ENCODE data around the gene PROS1. TPM values are rescaled to one million over a fixed set of nuclear protein-coding genes. Genes with fewer than 3 reads are reported as not detected.
A peak's percentile ranks its signal among the peaks of the same experiment; 100 is the strongest.

PROS1 gene
- total and polyA plus RNA-seq, 2 experiments from 2014 or later, result 32.6 to 48.6 TPM

DNA sequence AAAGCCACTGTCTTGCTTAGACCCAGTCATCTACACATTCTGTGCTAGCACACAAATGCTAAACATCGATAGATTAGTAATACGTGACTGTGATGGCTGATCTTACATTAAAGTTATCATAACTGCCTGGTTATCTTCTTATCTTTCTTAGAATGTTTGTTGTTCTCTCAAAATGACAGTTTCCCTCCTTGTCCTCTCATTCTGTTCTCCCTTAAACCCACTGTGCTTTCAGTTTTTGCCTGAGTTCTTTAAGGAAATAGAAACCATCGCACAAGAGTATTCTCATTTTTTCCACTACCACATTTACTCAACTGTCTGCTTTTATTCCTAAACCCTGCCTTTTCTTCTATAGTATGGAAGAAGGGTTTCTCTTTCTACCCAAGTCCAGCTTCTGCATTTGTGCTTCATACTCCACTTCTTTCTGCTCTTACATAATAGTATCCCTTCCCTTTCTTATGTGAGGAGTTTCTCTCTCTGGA lies 37.6 kb upstream of the PROS1 start:
- Histone ChIP-seq H3K4me1 (ENCODE audit: low read depth) (no peaks in the 10 kb centered on the region), H3K27ac (no peak overlapping the region), H3K4me3 (no peak overlapping the region), H3K9me3 (ENCODE audit: low read depth) (no peaks in the 10 kb centered on the region), H3K36me3 (no peaks in the 10 kb centered on the region), H3K27me3 (no peaks in the 10 kb centered on the region)
- TF ChIP-seq CTCF (IDR thresholded peaks at IDR 0.05; ENCODE audit: low read depth, low read length), result no peak
- DNase-seq (ENCODE audit: low read depth in 1 of 2, low spot score in 1 of 2), result no peak

- TF ChIP-seq CTCF (IDR thresholded peaks at IDR 0.05; ENCODE audit: low read depth, low read length), result no peak
- no peak overlapping the region for H3K4me3 ChIP-seq
- H3K36me3 ChIP-seq, result no peaks in the 10 kb centered on the region
- no peak overlapping the region for H3K27ac ChIP-seq
- no peaks in the 10 kb centered on the region for H3K9me3 ChIP-seq (ENCODE audit: low read depth)
- DNase-seq (ENCODE audit: low read depth in 1 of 2, low spot score in 1 of 2), result no peak
- no peaks in the 10 kb centered on the region for H3K4me1 ChIP-seq (ENCODE audit: low read depth)
- no peaks in the 10 kb centered on the region for H3K27me3 ChIP-seq
These were observed 35.9 kb upstream of the PROS1 start for GRCh38 chr3:94009608-94010007.

GRCh38 chr3:94008253-94008652 lies 34.6 kb upstream of the PROS1 start:
- Histone ChIP-seq H3K27ac (no peak overlapping the region), H3K4me3 (no peak overlapping the region), H3K4me1 (ENCODE audit: low read depth) (no peaks in the 10 kb centered on the region), H3K27me3 (no peaks in the 10 kb centered on the region), H3K9me3 (ENCODE audit: low read depth) (no peaks in the 10 kb centered on the region), H3K36me3 (no peaks in the 10 kb centered on the region)
- TF ChIP-seq CTCF (IDR thresholded peaks at IDR 0.05; ENCODE audit: low read depth, low read length), result no peak
- DNase-seq (ENCODE audit: low read depth in 1 of 2, low spot score in 1 of 2), result no peak

- H3K9me3 ChIP-seq (ENCODE audit: low read depth), result no peaks in the 10 kb centered on the region
- H3K36me3 ChIP-seq, result no peaks in the 10 kb centered on the region
- DNase-seq (ENCODE audit: low read depth in 1 of 2, low spot score in 1 of 2), result peak; percentile 52 to 82
- no peaks in the 10 kb centered on the region for H3K27me3 ChIP-seq
- H3K4me1 ChIP-seq (ENCODE audit: low read depth), result no peaks in the 10 kb centered on the region
- no peak overlapping the region for H3K27ac ChIP-seq
- TF ChIP-seq CTCF (IDR thresholded peaks at IDR 0.05; ENCODE audit: low read depth, low read length), result peak; percentile 80
- H3K4me3 ChIP-seq, result no peak overlapping the region
These were observed 30.7 kb upstream of the PROS1 start for GRCh38 chr3:94004301-94004910.

DNA sequence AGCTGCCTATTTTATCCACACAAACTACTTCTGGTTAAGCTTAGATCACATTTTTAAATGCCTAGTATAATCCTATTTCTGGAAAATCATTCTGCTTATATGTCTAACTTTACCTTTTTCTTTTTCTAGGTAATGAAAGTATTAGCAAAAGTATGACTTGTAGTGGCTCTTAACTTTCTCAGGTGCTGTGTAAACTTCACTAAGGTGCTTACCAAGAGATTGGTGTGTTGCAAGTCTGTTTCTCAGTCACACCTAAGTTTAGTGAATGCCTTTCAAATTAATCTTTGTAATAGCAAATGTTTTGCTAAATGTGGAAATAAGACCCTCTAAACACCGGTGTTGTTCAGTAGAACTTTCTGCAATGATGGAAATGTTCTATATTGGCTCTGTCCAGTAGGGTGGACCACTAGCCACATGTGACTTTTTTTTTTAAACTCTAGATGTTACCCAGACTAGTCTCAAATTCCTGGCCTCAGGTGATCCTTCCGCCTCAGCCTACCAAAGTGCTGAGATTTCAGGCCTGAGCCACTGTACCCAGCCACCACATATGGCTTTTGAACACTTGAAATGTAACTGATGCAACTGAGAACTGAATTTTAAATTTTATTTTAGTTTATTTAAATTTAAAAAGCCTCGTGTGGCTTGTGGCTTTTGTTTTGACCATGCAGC lies 28.3 kb upstream of the PROS1 start:
- no peaks in the 10 kb centered on the region for H3K27me3 ChIP-seq

More for the DNA sequence above, 28.3 kb upstream of the PROS1 start:
- H3K9me3 ChIP-seq (ENCODE audit: low read depth), result no peaks in the 10 kb centered on the region
- no peak overlapping the region for H3K27ac ChIP-seq
- no peaks in the 10 kb centered on the region for H3K4me1 ChIP-seq (ENCODE audit: low read depth)
- H3K36me3 ChIP-seq, result no peaks in the 10 kb centered on the region
- H3K4me3 ChIP-seq, result no peak overlapping the region
- DNase-seq (ENCODE audit: low read depth in 1 of 2, low spot score in 1 of 2), result no peak
- no peak for TF ChIP-seq CTCF (IDR thresholded peaks at IDR 0.05; ENCODE audit: low read depth, low read length)

All from cardiac muscle cell (in vitro differentiated cells and primary cell).